GM12878 (cell line): ENCODE measurements around the gene NOVA2. TPM values are rescaled to one million over a fixed set of nuclear protein-coding genes. Genes with fewer than 3 reads are reported as not detected.
A peak's percentile ranks its signal among the peaks of the same experiment; 100 is the strongest.

ENCODE experiments used
- ATAC-seq: fragments of 200-7000 bp; cut with Tn5 transposase; 3 replicates; pipeline ENCODE4 v1.9.1; 2020; ENCODE audit warnings: mild to moderate bottlenecking, moderate library complexity
- BruUV-seq: library from RNA; stranded (reverse); fragments of 400-500 nt; replicated peaks from 2 replicates; lab custom pipeline; 2021; lab: Mats Ljungman, UMichigan
- CTCF ChIA-PET: fragments of 300-600 bp; sonication (Branson Sonifier 250); formaldehyde crosslinking; extraction: SDS; loops from one replicate; lab custom pipeline; 2021; ENCODE audit warnings: inconsistent platforms; lab: Yijun Ruan, JAX
- POLR2A ChIA-PET: fragments of 350-600 bp; formaldehyde crosslinking; extraction: SDS; loops from one replicate; lab custom pipeline; 2021; ENCODE audit warnings: inconsistent platforms; lab: Charles Lee
- RAD21 ChIA-PET: fragments of 300-600 bp; sonication (Branson Sonifier 250); formaldehyde crosslinking; loops from one replicate; lab custom pipeline; 2023; ENCODE audit warnings: antibody characterized with exemption; ENCODE audit not compliant: unreplicated experiment; lab: Charles Lee
- SMC1A ChIA-PET: fragments of 300-600 bp; sonication (Branson Sonifier 250); formaldehyde crosslinking; loops from one replicate; lab custom pipeline; 2023; ENCODE audit not compliant: unreplicated experiment, uncharacterized antibody; lab: Charles Lee
- DNase-seq: peaks from one replicate; pipeline ENCODE4 v3.0.0-alpha.2; 2011; ENCODE audit warnings: low read depth, low spot score
- FAIRE-seq: peaks from 3 replicates; lab custom pipeline; 2011; peaks lifted over from hg19 to GRCh38; lab: Jason Lieb, UNC
- H2AFZ ChIP-seq: 2 replicates; pipeline ENCODE4 v1.6.0; 2011; ENCODE audit warnings: low read depth, low read length, control low read depth; ENCODE audit not compliant: control insufficient read depth
- H3K27ac ChIP-seq: 2 replicates; pipeline ENCODE4 v1.5.1; 2011; ENCODE audit warnings: control low read depth; ENCODE audit not compliant: control insufficient read depth, insufficient read depth
- H3K27me3 ChIP-seq, 2 experiments: replicated peaks in 1 of 2; 2 replicates each; pipeline versions ENCODE4 v1.6.0 to v1.6.1; 2011; ENCODE audit warnings: low read length in 1 of 2; ENCODE audit not compliant: control insufficient read depth in 2 of 2, insufficient read depth in 2 of 2
- H3K36me3 ChIP-seq, 2 experiments: 2 replicates each; pipeline ENCODE4 v1.5.1; 2011; ENCODE audit warnings: low read length in 1 of 2; ENCODE audit not compliant: control insufficient read depth in 2 of 2, insufficient read depth in 2 of 2
- H3K4me1 ChIP-seq: 2 replicates; pipeline ENCODE4 v1.6.1; 2011; ENCODE audit warnings: mild to moderate bottlenecking, low read length, moderate library complexity, mixed read lengths; ENCODE audit not compliant: control insufficient read depth, insufficient read depth
- H3K4me2 ChIP-seq: 2 replicates; pipeline ENCODE4 v1.6.0; 2011; ENCODE audit warnings: control low read depth; ENCODE audit not compliant: control insufficient read depth, insufficient read depth
- H3K4me3 ChIP-seq: fragments of 200-600 bp; sonication (generic); 2 replicates; pipeline ENCODE4 v1.5.1; 2016
- H3K79me2 ChIP-seq: 2 replicates; pipeline ENCODE4 v1.6.0; 2011; ENCODE audit warnings: low read length; ENCODE audit not compliant: control insufficient read depth, insufficient read depth
- H3K9ac ChIP-seq: 2 replicates; pipeline ENCODE4 v1.8.0; 2011; ENCODE audit warnings: low read length, control low read depth, mixed read lengths; ENCODE audit not compliant: control insufficient read depth, insufficient read depth
- H3K9me3 ChIP-seq: replicated peaks from 3 replicates; pipeline ENCODE4 v1.5.1; 2011; ENCODE audit warnings: mild to moderate bottlenecking, low read length; ENCODE audit not compliant: control insufficient read depth, insufficient read depth
- H4K20me1 ChIP-seq: 2 replicates; pipeline ENCODE4 v1.6.0; 2011; ENCODE audit not compliant: control insufficient read depth, insufficient read depth
- ATF7 ChIP-seq: fragments of 450-650 bp; IDR thresholded peaks from 2 replicates; pipeline ENCODE4 v1.6.1; 2016; ENCODE audit warnings: low read depth, mild to moderate bottlenecking
- CREB1 ChIP-seq: IDR thresholded peaks from 2 replicates; pipeline ENCODE4 v1.6.1; 2012; ENCODE audit warnings: low read depth, mild to moderate bottlenecking, inconsistent platforms
- CREM ChIP-seq: IDR thresholded peaks from 2 replicates; pipeline ENCODE4 v1.6.1; 2014; ENCODE audit warnings: antibody characterized with exemption, low read depth
- DPF2 ChIP-seq: fragments of 450-650 bp; IDR thresholded peaks from 2 replicates; pipeline ENCODE4 v1.6.1; 2017; ENCODE audit warnings: mild to moderate bottlenecking
- JUND ChIP-seq: IDR thresholded peaks from 2 replicates; pipeline ENCODE4 v1.6.1; 2012; ENCODE audit warnings: low read depth, mild to moderate bottlenecking, low read length, improper control_type of control experiment, moderate library complexity
- NBN ChIP-seq: fragments of 450-650 bp; IDR thresholded peaks from 2 replicates; pipeline ENCODE4 v1.6.1; 2016
- NFIC ChIP-seq: IDR thresholded peaks from 2 replicates; pipeline ENCODE4 v1.6.1; 2012; ENCODE audit warnings: low read depth, mild to moderate bottlenecking, inconsistent platforms, low read length, moderate library complexity
- NR2C1 ChIP-seq: fragments of 450-650 bp; IDR thresholded peaks from 2 replicates; pipeline ENCODE4 v1.6.1; 2017; ENCODE audit warnings: antibody characterized with exemption, mild to moderate bottlenecking, moderate library complexity
- NR2C2 ChIP-seq: IDR thresholded peaks from 2 replicates; pipeline ENCODE4 v1.6.1; 2011; ENCODE audit warnings: borderline replicate concordance, low read depth; ENCODE audit not compliant: control insufficient read depth, insufficient read length
- PKNOX1 ChIP-seq: fragments of 450-650 bp; IDR thresholded peaks from 2 replicates; pipeline ENCODE4 v1.6.1; 2016; ENCODE audit warnings: mild to moderate bottlenecking
- POLR2A ChIP-seq: IDR thresholded peaks from 2 replicates; pipeline ENCODE4 v1.6.1; 2011; ENCODE audit warnings: low read depth, mild to moderate bottlenecking, low read length
- SPI1 ChIP-seq: IDR thresholded peaks from 2 replicates; pipeline ENCODE4 v1.6.1; 2011; ENCODE audit warnings: low read depth, mild to moderate bottlenecking, low read length, moderate library complexity, borderline replicate concordance; ENCODE audit not compliant: insufficient read depth
- SUZ12 ChIP-seq: fragments of 200-600 bp; sonication (generic); IDR thresholded peaks from one replicate; pipeline ENCODE4 v1.6.1; 2018; ENCODE audit warnings: antibody characterized with exemption, mild to moderate bottlenecking; ENCODE audit not compliant: unreplicated experiment
- WGBS: methylation state at CpG from one replicate; pipeline ENCODE4 v1.1.6; 2016; ENCODE audit warnings: low lambda C conversion rate; ENCODE audit not compliant: insufficient replicate concordance, insufficient coverage; ENCODE audit errors: missing lambda C conversion rate; 5-methylcytosine and 5-hydroxymethylcytosine counted together
- in situ Hi-C: fragments of 300-500 bp; cut with MboI; formaldehyde crosslinking; loops from 9 replicates; pipeline ENCODE4 v1.14.3; 2018; ENCODE audit warnings: mixed read lengths
- intact Hi-C: fragments of 100-400 bp; cut with micrococcal nuclease; formaldehyde crosslinking; loops from one replicate; pipeline ENCODE4 v1.14.2; 2022; ENCODE audit not compliant: unreplicated experiment
- polyA plus RNA-seq, 11 experiments: library from polyadenylated mRNA; depleted of rRNA in 4 of 11; unstranded in 6 of 11; stranded (reverse) in 5 of 11; fragments of >200 nt; fragmentation: Nextera tagmentation in 4 of 11; fragmentation: Illumina TruSeq in 1 of 11; extraction: Ambion mirVana in 4 of 11; extraction: Trizol in 1 of 11; gene quantifications; 1 replicate in 1 of 11; 2 replicates in 10 of 11; pipeline versions ENCODE4 v1.2.1 to v1.2.3, GENCODE V29; 2011 to 2016; ENCODE audit warnings: inconsistent platforms in 2 of 11, missing spikeins in 2 of 11, low read depth in 1 of 11
- total RNA-seq, 4 experiments: library from RNA; depleted of rRNA in 3 of 4; stranded (reverse); fragments of >200 nt in 3 of 4; fragmentation: Illumina TruSeq in 1 of 4; extraction: Trizol in 1 of 4; gene quantifications; 2 replicates each; pipeline versions ENCODE4 v1.2.1 to v1.2.3, GENCODE V29; 2013 to 2021

Gene NOVA2
- total and polyA plus RNA-seq, 10 of the 15 experiments (the other 5 are each of a cell fraction or from before 2014, with no cell fraction given), result under 0.01 to 0.44 (median 0.03) TPM; not detected in 4

GRCh38 chr19:45999653-46000121 lies 26.0 kb upstream of the NOVA2 start:
- Histone ChIP-seq H3K27me3 (no peaks in the 10 kb centered on the region), H3K36me3 (no peaks in the 10 kb centered on the region), H3K4me2 (peak overlapping the region; percentile 74), H3K4me3 (no peak overlapping the region), H3K4me1 (peaks cover 14% of the 10 kb centered on the region), H2AFZ (no peak overlapping the region), H3K79me2 (peaks cover 9% of the 10 kb centered on the region), H3K9ac (no peak overlapping the region), H3K9me3 (no peaks in the 10 kb centered on the region; the same call in 2 of the 3 replicates), H3K27ac (no peak overlapping the region), H4K20me1 (no peaks in the 10 kb centered on the region)
- ChIA-PET POLR2A (no interaction called here), SMC1A (no interaction called here), RAD21 (no interaction called here), CTCF (interaction anchor here (0.8 kb wide), 1 partner anchor 29 kb away, joined by 4 read pairs; no protein-coding TSS in a partner anchor)
- FAIRE-seq, result no peak
- TF ChIP-seq CREB1, result peak; percentile 46; the same call in 1 of the 2 replicates
- TF ChIP-seq NFIC, result no peak
- TF ChIP-seq JUND, result 0 out of 2 replicates have a peak, but pooled peaks have one; percentile 48
- peak; percentile 94 for TF ChIP-seq ATF7
- peak; percentile 58; the same call in 1 of the 2 replicates for TF ChIP-seq SPI1
- TF ChIP-seq NBN, result 0 out of 2 replicates have a peak, but pooled peaks have one; percentile 34
- TF ChIP-seq POLR2A, result no peak
- no peak for TF ChIP-seq DPF2
- TF ChIP-seq NR2C2, result no peak
- no peak for TF ChIP-seq NR2C1
- TF ChIP-seq PKNOX1, result no peak
- peak; percentile 58; the same call in 1 of the 2 replicates for TF ChIP-seq CREM
- no peak for TF ChIP-seq SUZ12
- ATAC-seq, result no peak
- intact Hi-C loops (loop anchor here (10.0 kb wide), 1 partner anchor 185 kb away; the partner anchor contains the start of gene RSPH6A), in situ Hi-C loops (no loop called here)
- WGBS, result 77% methylated on average over 13 of the region's 14 CpGs
- BruUV-seq, result no TSS peak
- DNase-seq, result no peak
